ENCODE data around the gene BCDIN3D. TPM values are rescaled to one million over a fixed set of nuclear protein-coding genes. Genes with fewer than 3 reads are reported as not detected.
A peak's percentile ranks its signal among the peaks of the same experiment; 100 is the strongest.

The BCDIN3D gene
- total and polyA plus RNA-seq, 3 experiments from 2014 or later, result 6.4 to 7.6 (median 6.5) TPM

GRCh38 chr12:49808686-49809380 is 34.1 kb downstream of the BCDIN3D start:
- POLR2A ChIA-PET, result no interaction called here
- Mint-ChIP-seq H3K4me3 (no peak overlapping the region), H3K27me3 (no peaks in the 10 kb centered on the region), H3K36me3 (peaks cover 0 to 22% (median 3%) of the 10 kb centered on the region in 3 donors), H3K4me1 (peaks cover 0 to 5% (median 0%) of the 10 kb centered on the region in 3 donors), H3K9me3 (no peaks in the 10 kb centered on the region), H3K27ac (no peak overlapping the region)
- Histone ChIP-seq H3K4me1 (ENCODE audit: insufficient read depth, low read length) (no peaks in the 10 kb centered on the region), H3K36me3 (ENCODE audit: insufficient read depth, low read length) (no peaks in the 10 kb centered on the region), H3K27me3 (ENCODE audit: insufficient read depth, low read length, poor library complexity, severe bottlenecking) (no peaks in the 10 kb centered on the region), H3K9me3 (ENCODE audit: low read length) (no peaks in the 10 kb centered on the region), H3K4me3 (ENCODE audit: low read length) (no peak overlapping the region), H3K27ac (ENCODE audit: low read depth, low read length) (no peak overlapping the region)
- CTCF ChIA-PET, result interaction anchor here (1.1 kb wide), 1 partner anchor 31 kb away, joined by 3 read pairs; no protein-coding TSS in a partner anchor
- DNase-seq, result no peak

GRCh38 chr12:49807991-49808580 is 34.8 kb downstream of the BCDIN3D start:
- POLR2A ChIA-PET, result no interaction called here
- no peak overlapping the region for H3K4me3 Mint-ChIP-seq

DNA sequence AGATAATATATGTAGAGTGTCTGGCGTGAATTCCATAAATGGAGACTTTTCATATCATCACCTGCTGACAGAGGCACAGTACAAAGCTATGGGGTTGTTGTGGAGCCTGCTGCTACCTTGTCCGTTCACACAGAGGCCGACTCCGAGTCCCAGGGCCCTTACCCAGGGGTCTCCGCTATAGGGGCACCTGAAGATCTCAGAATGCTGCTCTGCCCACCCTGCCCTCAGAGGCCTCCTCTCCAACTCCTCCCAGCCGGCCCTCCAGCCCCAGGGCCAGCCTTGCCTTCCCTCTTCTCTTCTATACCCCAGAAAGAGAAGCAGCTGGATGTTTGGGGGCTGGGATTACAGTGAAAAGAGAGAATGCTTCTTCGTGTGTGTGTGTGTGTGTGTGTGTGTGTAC is 36.0 kb downstream of the BCDIN3D start:
- no peaks in the 10 kb centered on the region for H3K27me3 ChIP-seq (ENCODE audit: insufficient read depth, low read length, poor library complexity, severe bottlenecking)
- CTCF ChIA-PET, result no interaction called here
- POLR2A ChIA-PET, result no interaction called here

More at GRCh38 chr12:49807991-49808580, 34.8 kb downstream of the BCDIN3D start:
- no peaks in the 10 kb centered on the region for H3K9me3 Mint-ChIP-seq
- H3K27me3 ChIP-seq (ENCODE audit: insufficient read depth, low read length, poor library complexity, severe bottlenecking), result no peaks in the 10 kb centered on the region
- H3K36me3 Mint-ChIP-seq, result peaks cover 0 to 24% (median under 1%) of the 10 kb centered on the region in 3 donors
- CTCF ChIA-PET, result no interaction called here
- no peak for DNase-seq
- no peaks in the 10 kb centered on the region for H3K9me3 ChIP-seq (ENCODE audit: low read length)
- H3K4me3 ChIP-seq (ENCODE audit: low read length), result no peak overlapping the region
- no peaks in the 10 kb centered on the region for H3K4me1 ChIP-seq (ENCODE audit: insufficient read depth, low read length)
- no peaks in the 10 kb centered on the region for H3K27me3 Mint-ChIP-seq
- no peaks in the 10 kb centered on the region for H3K36me3 ChIP-seq (ENCODE audit: insufficient read depth, low read length)
- H3K27ac Mint-ChIP-seq, result no peak overlapping the region
- peaks cover 0 to 5% (median 0%) of the 10 kb centered on the region in 3 donors for H3K4me1 Mint-ChIP-seq
- no peak overlapping the region for H3K27ac ChIP-seq (ENCODE audit: low read depth, low read length)

GRCh38 chr12:49806321-49806813 is 36.5 kb downstream of the BCDIN3D start:
- Histone ChIP-seq H3K27ac (ENCODE audit: low read depth, low read length) (no peak overlapping the region), H3K36me3 (ENCODE audit: insufficient read depth, low read length) (peaks cover under 1% of the 10 kb centered on the region), H3K27me3 (ENCODE audit: insufficient read depth, low read length, poor library complexity, severe bottlenecking) (no peaks in the 10 kb centered on the region), H3K9me3 (ENCODE audit: low read length) (no peaks in the 10 kb centered on the region), H3K4me3 (ENCODE audit: low read length) (no peak overlapping the region), H3K4me1 (ENCODE audit: insufficient read depth, low read length) (no peaks in the 10 kb centered on the region)
- no peak overlapping the region for H3K4me3 Mint-ChIP-seq
- no peaks in the 10 kb centered on the region for H3K9me3 Mint-ChIP-seq
- peak overlapping the region in 1 of 8 donors; percentile 43 for H3K27ac Mint-ChIP-seq
- ChIA-PET POLR2A (no interaction called here), CTCF (no interaction called here)
- H3K4me1 Mint-ChIP-seq, result no peaks in the 10 kb centered on the region
- peaks cover 0 to 37% (median 2%) of the 10 kb centered on the region in 3 donors for H3K36me3 Mint-ChIP-seq
- H3K27me3 Mint-ChIP-seq, result no peaks in the 10 kb centered on the region
- no peak for DNase-seq

More for the DNA sequence above, 36.0 kb downstream of the BCDIN3D start:
- Mint-ChIP-seq H3K27ac (peak overlapping the region in 1 of 8 donors; percentile 57), H3K27me3 (no peaks in the 10 kb centered on the region), H3K9me3 (no peaks in the 10 kb centered on the region), H3K4me3 (no peak overlapping the region), H3K36me3 (peaks cover 0 to 32% (median 0%) of the 10 kb centered on the region in 3 donors), H3K4me1 (peaks cover 0 to 2% (median 0%) of the 10 kb centered on the region in 3 donors)
- no peak for DNase-seq
- Histone ChIP-seq H3K4me1 (ENCODE audit: insufficient read depth, low read length) (no peaks in the 10 kb centered on the region), H3K4me3 (ENCODE audit: low read length) (no peak overlapping the region), H3K9me3 (ENCODE audit: low read length) (no peaks in the 10 kb centered on the region), H3K36me3 (ENCODE audit: insufficient read depth, low read length) (no peaks in the 10 kb centered on the region), H3K27ac (ENCODE audit: low read depth, low read length) (no peak overlapping the region)

DNA sequence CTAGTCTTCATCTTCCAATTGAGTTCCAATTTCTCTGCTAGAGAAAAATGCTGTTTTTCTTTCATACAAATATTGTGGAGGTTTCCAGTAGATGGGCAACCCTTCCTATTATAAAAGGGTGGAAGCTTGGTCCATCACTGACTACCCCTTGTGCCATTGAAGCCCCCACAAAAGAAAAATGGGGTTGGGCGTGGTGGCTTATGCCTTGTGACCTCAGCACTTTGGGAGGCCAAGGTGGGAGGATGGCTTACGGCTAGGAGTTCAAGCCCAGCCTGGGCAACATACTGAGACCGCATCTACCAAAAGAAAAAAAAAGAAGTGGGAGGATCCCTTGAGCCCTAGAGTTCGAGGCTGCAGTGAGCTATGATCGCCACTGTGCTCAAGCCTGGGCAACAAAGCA is 37.5 kb downstream of the BCDIN3D start:
- H3K36me3 ChIP-seq (ENCODE audit: insufficient read depth, low read length), result peaks cover 5% of the 10 kb centered on the region

GRCh38 chr12:49804821-49805220 is 38.1 kb downstream of the BCDIN3D start:
- Histone ChIP-seq H3K4me3 (ENCODE audit: low read length) (no peak overlapping the region), H3K9me3 (ENCODE audit: low read length) (no peaks in the 10 kb centered on the region), H3K27me3 (ENCODE audit: insufficient read depth, low read length, poor library complexity, severe bottlenecking) (no peaks in the 10 kb centered on the region), H3K27ac (ENCODE audit: low read depth, low read length) (no peak overlapping the region), H3K4me1 (ENCODE audit: insufficient read depth, low read length) (no peaks in the 10 kb centered on the region), H3K36me3 (ENCODE audit: insufficient read depth, low read length) (peaks cover 5% of the 10 kb centered on the region)
- Mint-ChIP-seq H3K4me1 (no peaks in the 10 kb centered on the region), H3K9me3 (no peaks in the 10 kb centered on the region), H3K27ac (no peak overlapping the region), H3K4me3 (no peak overlapping the region), H3K36me3 (peaks cover 0 to 50% (median 5%) of the 10 kb centered on the region in 3 donors), H3K27me3 (no peaks in the 10 kb centered on the region)
- ChIA-PET CTCF (interaction anchor here (1.6 to 2.0 kb wide), 2 partner anchors 27 to 34 kb away, joined by 4 to 6 read pairs; no protein-coding TSS in a partner anchor), POLR2A (no interaction called here)
- no peak for DNase-seq

More for the DNA sequence above, 37.5 kb downstream of the BCDIN3D start:
- H3K27me3 Mint-ChIP-seq, result no peaks in the 10 kb centered on the region
- no peaks in the 10 kb centered on the region for H3K9me3 Mint-ChIP-seq
- Histone ChIP-seq H3K4me3 (ENCODE audit: low read length) (no peak overlapping the region), H3K9me3 (ENCODE audit: low read length) (no peaks in the 10 kb centered on the region), H3K27me3 (ENCODE audit: insufficient read depth, low read length, poor library complexity, severe bottlenecking) (no peaks in the 10 kb centered on the region), H3K27ac (ENCODE audit: low read depth, low read length) (no peak overlapping the region), H3K4me1 (ENCODE audit: insufficient read depth, low read length) (no peaks in the 10 kb centered on the region)
- peaks cover 0 to 46% (median 2%) of the 10 kb centered on the region in 3 donors for H3K36me3 Mint-ChIP-seq
- no peak for DNase-seq
- H3K4me3 Mint-ChIP-seq, result no peak overlapping the region
- no peak overlapping the region for H3K27ac Mint-ChIP-seq
- ChIA-PET CTCF (interaction anchor here (1.6 to 2.0 kb wide), 2 partner anchors 28 to 34 kb away, joined by 4 to 6 read pairs; no protein-coding TSS in a partner anchor), POLR2A (no interaction called here)
- no peaks in the 10 kb centered on the region for H3K4me1 Mint-ChIP-seq

- Mint-ChIP-seq H3K9me3 (no peaks in the 10 kb centered on the region), H3K27ac (no peak overlapping the region), H3K4me1 (no peaks in the 10 kb centered on the region), H3K27me3 (no peaks in the 10 kb centered on the region), H3K36me3 (peaks cover 0 to 54% (median 5%) of the 10 kb centered on the region in 3 donors), H3K4me3 (no peak overlapping the region)
- Histone ChIP-seq H3K36me3 (ENCODE audit: insufficient read depth, low read length) (peaks cover 5% of the 10 kb centered on the region), H3K4me3 (ENCODE audit: low read length) (no peak overlapping the region), H3K27me3 (ENCODE audit: insufficient read depth, low read length, poor library complexity, severe bottlenecking) (no peaks in the 10 kb centered on the region), H3K27ac (ENCODE audit: low read depth, low read length) (no peak overlapping the region), H3K4me1 (ENCODE audit: insufficient read depth, low read length) (no peaks in the 10 kb centered on the region), H3K9me3 (ENCODE audit: low read length) (no peaks in the 10 kb centered on the region)
- POLR2A ChIA-PET, result no interaction called here
- DNase-seq, result no peak
- CTCF ChIA-PET, result interaction anchor here (1.6 to 2.0 kb wide), 2 partner anchors 26 to 35 kb away, joined by 4 to 6 read pairs; no protein-coding TSS in a partner anchor
Measured at GRCh38 chr12:49803693-49804450, 39.0 kb downstream of the BCDIN3D start.
